Breast epithelium (tissue), 4 donors: ENCODE results near the gene DUSP15. TPM values are rescaled to one million over a fixed set of nuclear protein-coding genes. Genes with fewer than 3 reads are reported as not detected.

Experiments
- DNase-seq, 2 donors: peaks; one replicate each; pipeline ENCODE4 v3.0.0-alpha.2; 2019; ENCODE audit warnings: low spot score in 2 of 2
- H3K27ac ChIP-seq, 2 donors: fragments of 200-600 bp; sonication (generic) in 1 of 2; one replicate each; pipeline ENCODE4 v1.5.1; 2016 to 2019; ENCODE audit warnings: mild to moderate bottlenecking in 1 of 2
- H3K27me3 ChIP-seq, 2 donors: fragments of 200-600 bp; sonication (generic) in 1 of 2; one replicate each; pipeline versions ENCODE4 v1.5.1 to v1.6.0; 2017 to 2019; ENCODE audit warnings: control low read depth in 1 of 2, mild to moderate bottlenecking in 1 of 2
- H3K36me3 ChIP-seq: fragments of 200-600 bp; one replicate; pipeline ENCODE4 v1.5.1; 2019
- H3K4me1 ChIP-seq, 2 donors: fragments of 200-600 bp; sonication (generic); one replicate each; pipeline ENCODE4 v1.5.1; 2016 to 2019; ENCODE audit warnings: control low read depth in 1 of 2
- H3K4me3 ChIP-seq, 3 donors: fragments of 200-600 bp; sonication (generic); 1 replicate in 2 of 3; 2 replicates in 1 of 3; pipeline ENCODE4 v1.5.1; 2016 to 2019; ENCODE audit warnings: mild to moderate bottlenecking in 3 of 3, moderate library complexity in 2 of 3
- H3K9me3 ChIP-seq, 2 donors: fragments of 200-600 bp; sonication (generic) in 1 of 2; one replicate each; pipeline ENCODE4 v1.5.1; 2016 to 2019; ENCODE audit warnings: control low read depth in 1 of 2
- CTCF ChIP-seq, 3 donors: fragments of 450-650 bp; IDR thresholded peaks; one replicate each; pipeline ENCODE4 v1.5.1; 2016 to 2017; ENCODE audit warnings: antibody characterized with exemption in 3 of 3, mild to moderate bottlenecking in 3 of 3, moderate library complexity in 3 of 3
- POLR2A ChIP-seq: fragments of 450-650 bp; IDR thresholded peaks from one replicate; pipeline ENCODE4 v1.6.1; 2016; ENCODE audit warnings: antibody characterized with exemption, mild to moderate bottlenecking, moderate library complexity
- POLR2AphosphoS5 ChIP-seq, 3 donors: sonication (generic); formaldehyde crosslinking; IDR thresholded peaks; one replicate each; pipeline ENCODE4 v1.6.1; 2017; ENCODE audit warnings: antibody characterized with exemption in 3 of 3
- intact Hi-C: fragments of 100-400 bp; cut with DNase I; formaldehyde crosslinking; loops from one replicate; pipeline ENCODE4 v1.15.1; 2023; ENCODE audit warnings: low total_unique reads
- total RNA-seq, 3 donors: library from RNA; depleted of rRNA; stranded (reverse); fragments of >200 nt; gene quantifications; one replicate each; pipeline ENCODE4 v1.1.0, GENCODE V29; 2016

Gene DUSP15
- total RNA-seq, 3 donors from 2014 or later: 1.9 to 3.6 (median 2.1) TPM

- Histone ChIP-seq H3K4me1 (no peaks in the 10 kb centered on the region), H3K27me3 (no peaks in the 10 kb centered on the region), H3K36me3 (no peaks in the 10 kb centered on the region), H3K9me3 (no peaks in the 10 kb centered on the region), H3K27ac (no peak overlapping the region), H3K4me3 (no peak overlapping the region)
- TF ChIP-seq POLR2A: no peak
- no peak for TF ChIP-seq CTCF (IDR thresholded peaks at IDR 0.05)
- no peak for TF ChIP-seq POLR2AphosphoS5 (IDR thresholded peaks at IDR 0.05)
- DNase-seq: no peak
- intact Hi-C loops: loop anchor here (10.0 kb wide), 1 partner anchor 129 kb away; the partner anchor contains the start of gene PDRG1
Observed at GRCh38 chr20:31826074-31826473, 44.3 kb downstream of the DUSP15 start.

DNA sequence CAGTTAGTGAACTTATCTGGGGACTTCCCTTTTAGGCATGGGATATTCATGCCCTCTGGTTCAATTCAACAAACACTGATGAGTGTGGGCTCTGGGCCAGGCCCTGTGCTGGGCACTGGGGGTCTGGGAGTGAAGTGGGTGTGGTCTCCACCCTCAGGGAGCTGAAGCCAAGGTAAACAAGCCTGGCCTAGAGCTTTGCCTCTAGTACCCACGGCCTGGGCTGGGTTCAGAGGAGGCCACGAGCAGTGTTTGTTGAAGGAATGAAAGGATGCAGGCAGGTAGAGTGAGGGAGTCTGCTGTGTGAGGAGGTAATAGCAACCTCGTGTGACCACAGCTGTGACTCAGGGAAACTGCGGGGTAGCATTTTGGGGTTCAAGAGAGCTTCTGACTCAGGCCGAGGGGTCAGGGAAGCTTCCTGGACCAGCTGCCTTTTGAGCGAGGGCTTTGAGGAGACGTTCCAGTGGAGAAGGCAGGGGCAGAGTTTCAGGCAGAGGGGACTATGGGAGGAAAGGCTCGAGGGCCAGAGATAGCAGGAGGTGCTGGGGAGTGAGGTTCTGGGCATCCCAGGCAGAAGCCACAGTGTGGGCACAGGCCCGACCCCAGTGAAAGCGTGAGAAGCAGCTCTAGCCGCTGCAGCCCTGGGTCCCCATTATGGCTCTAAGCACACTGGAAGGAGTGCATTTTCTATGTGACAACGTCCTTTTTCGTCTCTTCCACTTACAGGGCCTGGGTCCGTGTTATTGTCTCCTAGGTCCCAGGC, 45.6 kb downstream of the DUSP15 start:
- H3K36me3 ChIP-seq: no peaks in the 10 kb centered on the region
- intact Hi-C loops: loop anchor here (10.0 kb wide), 1 partner anchor 130 kb away; the partner anchor contains the start of gene PDRG1
- no peak for DNase-seq
- no peaks in the 10 kb centered on the region for H3K27me3 ChIP-seq
- TF ChIP-seq POLR2A (no peak), POLR2AphosphoS5 (IDR thresholded peaks at IDR 0.05) (no peak), CTCF (IDR thresholded peaks at IDR 0.05) (no peak)
- no peaks in the 10 kb centered on the region for H3K4me1 ChIP-seq
- no peak overlapping the region for H3K27ac ChIP-seq
- H3K9me3 ChIP-seq: no peaks in the 10 kb centered on the region
- no peak overlapping the region for H3K4me3 ChIP-seq

DNA sequence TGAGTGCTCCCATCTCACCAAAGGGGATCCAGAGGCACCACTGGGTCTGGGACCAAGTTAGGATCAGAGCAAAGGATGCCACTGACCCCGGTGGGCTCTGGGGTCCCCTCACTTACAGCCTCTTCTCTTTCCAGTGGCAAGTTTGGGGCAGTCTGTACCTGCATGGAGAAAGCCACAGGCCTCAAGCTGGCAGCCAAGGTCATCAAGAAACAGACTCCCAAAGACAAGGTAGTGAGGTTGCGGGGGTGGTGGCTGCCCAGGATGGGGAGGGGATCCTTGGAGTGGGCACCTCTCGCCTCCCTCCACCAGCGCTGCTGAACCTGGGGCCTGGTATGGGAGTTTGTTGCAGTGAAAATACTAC, 46.2 kb downstream of the DUSP15 start:
- Histone ChIP-seq H3K4me3 (no peak overlapping the region), H3K36me3 (no peaks in the 10 kb centered on the region), H3K4me1 (no peaks in the 10 kb centered on the region), H3K27me3 (no peaks in the 10 kb centered on the region), H3K27ac (no peak overlapping the region), H3K9me3 (no peaks in the 10 kb centered on the region)
- TF ChIP-seq CTCF (IDR thresholded peaks at IDR 0.05) (no peak), POLR2A (no peak), POLR2AphosphoS5 (IDR thresholded peaks at IDR 0.05) (no peak)
- intact Hi-C loops: loop anchor here (10.0 kb wide), 1 partner anchor 131 kb away; the partner anchor contains the start of gene PDRG1
- no peak for DNase-seq

DNA sequence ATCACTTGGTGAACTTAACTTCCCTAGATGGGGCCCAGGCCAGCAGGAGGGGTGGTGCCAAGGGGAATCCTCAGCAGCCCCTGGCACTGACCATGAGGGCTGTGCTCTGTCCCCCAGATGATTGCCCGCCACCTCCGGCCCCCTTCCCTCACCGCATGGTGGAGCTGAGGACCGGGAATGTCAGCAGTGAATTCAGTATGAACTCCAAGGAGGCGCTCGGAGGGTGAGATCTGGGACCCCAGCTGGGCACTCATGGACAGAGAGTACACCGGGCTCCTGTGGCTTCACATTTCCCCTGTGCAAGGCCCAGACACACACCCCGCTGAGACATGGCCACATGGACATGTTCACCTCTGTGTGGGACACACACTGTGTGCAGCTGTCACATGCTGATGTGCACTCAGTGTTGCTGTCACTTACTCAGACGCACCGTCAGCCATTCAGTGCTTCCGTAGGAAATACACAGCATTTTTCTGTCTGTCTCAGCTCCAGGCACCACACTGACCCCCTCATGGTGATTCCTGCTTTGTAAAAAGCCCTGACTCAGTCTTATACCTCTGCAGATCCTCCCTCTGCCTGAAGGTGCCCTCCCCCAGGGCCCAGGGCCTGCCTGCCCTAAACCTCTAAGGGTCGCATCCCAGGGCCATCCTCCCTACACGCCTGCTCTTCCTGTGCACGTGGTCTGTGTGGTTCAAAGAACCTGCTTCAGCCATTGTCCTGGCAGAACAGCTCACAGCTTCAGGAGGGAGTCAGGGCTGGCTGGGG, 46.8 kb downstream of the DUSP15 start:
- no peak overlapping the region for H3K4me3 ChIP-seq
- no peak for DNase-seq
- H3K36me3 ChIP-seq: no peaks in the 10 kb centered on the region
- no peak overlapping the region for H3K27ac ChIP-seq
- no peaks in the 10 kb centered on the region for H3K9me3 ChIP-seq
- no peaks in the 10 kb centered on the region for H3K4me1 ChIP-seq
- intact Hi-C loops: loop anchor here (10.0 kb wide), 1 partner anchor 131 kb away; the partner anchor contains the start of gene PDRG1
- no peaks in the 10 kb centered on the region for H3K27me3 ChIP-seq
- no peak for TF ChIP-seq CTCF (IDR thresholded peaks at IDR 0.05)
- TF ChIP-seq POLR2A: no peak
- no peak for TF ChIP-seq POLR2AphosphoS5 (IDR thresholded peaks at IDR 0.05)
